ENCODE results near the gene PSME1. TPM values are rescaled to one million over a fixed set of nuclear protein-coding genes. Genes with fewer than 3 reads are reported as not detected.

Gene PSME1
- total and polyA plus RNA-seq, 2 of the 4 experiments (the other 2 are of a cell fraction), result 42.8 to 106 TPM

DNA sequence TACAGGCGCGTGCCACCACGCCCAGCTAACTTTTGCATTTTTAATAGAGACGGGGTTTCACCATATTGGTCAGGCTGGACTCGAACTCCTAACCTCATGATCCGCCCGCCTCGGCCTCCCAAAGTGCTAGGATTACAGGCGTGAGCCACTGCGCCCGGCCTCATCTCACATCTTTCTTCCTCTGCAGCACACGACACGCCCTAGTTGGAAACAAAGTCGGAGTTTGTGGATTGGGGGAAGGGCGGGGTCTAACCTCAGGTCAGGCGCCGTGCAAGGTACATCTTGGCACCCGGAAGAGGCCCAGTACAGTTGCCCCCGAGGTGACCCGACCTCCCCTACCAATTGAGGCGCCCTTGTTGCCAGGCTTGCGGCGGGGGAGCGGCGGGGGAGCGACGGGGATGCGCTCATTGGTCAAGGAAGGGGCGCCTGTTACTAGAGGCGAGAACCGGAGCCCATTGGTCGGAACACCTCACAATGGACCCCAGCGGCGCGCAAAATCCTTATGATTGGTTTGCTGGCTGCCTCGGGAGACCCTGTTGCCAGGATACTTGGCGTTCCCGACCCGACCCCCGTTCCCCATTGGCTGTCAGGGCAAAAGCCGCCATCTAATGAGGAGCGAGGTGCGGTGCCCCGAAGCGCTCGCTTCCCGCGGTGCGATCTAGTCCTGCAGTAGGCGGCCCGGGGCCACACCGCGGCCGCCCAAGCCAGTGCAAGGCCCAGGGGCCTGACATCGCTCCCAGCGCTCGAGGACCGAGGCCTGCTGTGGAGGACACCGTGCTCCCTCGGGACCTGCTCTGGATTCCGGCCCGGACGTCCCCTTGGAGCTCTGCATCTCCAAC is 35.6 kb downstream of the PSME1 start, which contains the start of gene REC8:
Gene REC8, plus strand, starts transcription at position 659 of the 839 bp plus-strand sequence. CDS start 473 bp downstream, outside the sequence.
- peak within 1 kb of the TSS; percentile 61 for H2AFZ ChIP-seq (replicated peaks; ENCODE audit: low read length, poor library complexity)
- H2AK9ac ChIP-seq (replicated peaks; ENCODE audit: low read depth, low read length, poor library complexity), result peak within 1 kb of the TSS; percentile 57
- ATAC-seq (ENCODE audit: low read depth) (no peak), DNase-seq (no peak)
- H3K36me3 ChIP-seq (ENCODE audit: control insufficient read depth, insufficient read depth, low read length), result peaks cover 29% of the 10 kb centered on the region
- no peaks in the 10 kb centered on the region for H3K27me3 ChIP-seq (ENCODE audit: control insufficient read depth, insufficient read depth, low read length)
- no peak within 1 kb of the TSS for H2BK15ac ChIP-seq (ENCODE audit: low read depth, low read length)
- H3K56ac ChIP-seq (ENCODE audit: extremely low read depth, insufficient read depth, low read length), result no peak within 1 kb of the TSS
- no peak within 1 kb of the TSS for H2AK5ac ChIP-seq (ENCODE audit: low read depth, low read length)
- H3K4me1 ChIP-seq (ENCODE audit: control insufficient read depth, insufficient read depth, low read length), result no peaks in the 10 kb centered on the region
- H4K8ac ChIP-seq (ENCODE audit: low read depth in 2 of 2, low read length in 2 of 2), result 0 out of 4 replicates have a peak within 1 kb of the TSS, but pooled peaks of 1 of the 2 experiments have one; percentile 14
- no peaks in the 10 kb centered on the region for H3K9me3 ChIP-seq (ENCODE audit: control insufficient read depth, insufficient read depth, low read length)
- no peak within 1 kb of the TSS for H4K5ac ChIP-seq (ENCODE audit: low read depth, low read length)
- in situ Hi-C loops (cut with MboI; ENCODE audit: low sequenced_read_pairs) (no loop called here), intact Hi-C loops (cut with micrococcal nuclease) (no loop called here), dilution Hi-C loops (cut with HindIII; ENCODE audit: low sequenced_read_pairs, unreplicated experiment) (no loop called here)
- H3K27ac ChIP-seq (ENCODE audit: insufficient read depth, low read length), result no peak within 1 kb of the TSS
- no peak within 1 kb of the TSS for H3K4ac ChIP-seq (ENCODE audit: low read depth, low read length)
- H2BK120ac ChIP-seq (ENCODE audit: low read depth, low read length), result no peak within 1 kb of the TSS
- H3K9ac ChIP-seq (ENCODE audit: low read depth, low read length), result no peak within 1 kb of the TSS
- no peak within 1 kb of the TSS for H2BK5ac ChIP-seq (ENCODE audit: low read depth, low read length, poor library complexity, severe bottlenecking)
- TF ChIP-seq BHLHE40 (IDR thresholded peaks at IDR 0.05; ENCODE audit: low read depth, low read length), result no peak
- H3K9me1 ChIP-seq (ENCODE audit: insufficient read depth, low read length), result 0 out of 2 replicates have a peak, but pooled peaks cover 3% of the 10 kb centered on the region
- H3K18ac ChIP-seq (ENCODE audit: low read depth, low read length), result no peak within 1 kb of the TSS
- WGBS, 2 experiments (ENCODE audit: extremely low coverage in 2 of 2, insufficient read length in 1 of 2), result 31% methylated on average over 35 of the region's 63 CpGs; no CpG with 5 or more reads in 1 of the 2 experiments
- H4K20me1 ChIP-seq (ENCODE audit: insufficient read depth, low read length), result no peaks in the 10 kb centered on the region
- no peak within 1 kb of the TSS for H2BK20ac ChIP-seq (ENCODE audit: low read depth, low read length)
- no peak within 1 kb of the TSS for H4K91ac ChIP-seq (ENCODE audit: insufficient read depth, low read depth, low read length)
- no peak within 1 kb of the TSS for H3K14ac ChIP-seq (replicated peaks; ENCODE audit: low read depth, low read length)
- no TSS peak for BruUV-seq (replicated peaks)
- POLR2A ChIA-PET (ENCODE audit: unreplicated experiment), result no interaction called here
- no peaks in the 10 kb centered on the region for H3K79me1 ChIP-seq (ENCODE audit: low read depth in 1 of 2, low read length in 2 of 2)
- no peak within 1 kb of the TSS for H3K4me3 ChIP-seq (ENCODE audit: insufficient read depth, low read depth, low read length)
- H3K4me2 ChIP-seq (ENCODE audit: low read depth, low read length), result no peak within 1 kb of the TSS
- CTCF ChIA-PET, result interaction anchor here (0.7 kb wide), 1 partner anchor 10 kb away, joined by 3 read pairs; the partner anchor contains the start of gene IRF9
- no peak within 1 kb of the TSS for H3K23ac ChIP-seq (ENCODE audit: low read depth, low read length)

Measured in IMR-90 (cell line).